ENCODE results near the gene TNF. TPM values are rescaled to one million over a fixed set of nuclear protein-coding genes. Genes with fewer than 3 reads are reported as not detected.

TNF gene
- total and polyA plus RNA-seq, 2 donors (not counting 3 experiments of a cell fraction or from before 2014, with no cell fraction given): not detected

DNA sequence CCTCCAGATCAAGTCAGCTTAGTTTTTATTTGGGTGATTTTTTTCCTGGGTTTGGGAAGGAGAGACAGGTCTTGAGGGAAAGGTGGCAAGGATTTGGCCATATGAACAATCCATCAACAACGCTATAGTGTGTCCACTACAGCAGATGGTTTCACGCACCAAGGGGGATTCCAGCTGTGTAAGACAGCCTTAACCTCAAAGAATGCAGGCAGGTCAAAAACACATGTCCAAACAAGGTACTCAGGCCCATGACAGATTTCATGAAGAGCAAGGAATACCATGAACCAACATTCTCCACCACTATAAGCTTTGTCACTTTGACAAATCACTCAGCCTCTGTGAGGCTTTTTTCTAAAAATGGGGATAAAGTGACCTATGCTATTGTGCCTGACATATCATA lies 41.6 kb downstream of the TNF start:
- FAIRE-seq: no peak
- Histone ChIP-seq H3K27ac (ENCODE audit: insufficient read depth, low read depth, low read length) (no peak overlapping the region), H3K4me1 (ENCODE audit: control insufficient read depth, extremely low read depth, insufficient read depth, low read length) (peaks cover 4% of the 10 kb centered on the region), H2AFZ (ENCODE audit: low read depth, low read length) (no peak overlapping the region), H3K4me3 (replicated peaks in 1 of 3; ENCODE audit: insufficient read depth in 1 of 3, low read depth in 1 of 3, low read length in 3 of 3) (no peak overlapping the region), H3K4me2 (ENCODE audit: insufficient read depth, low read length) (no peak overlapping the region), H3K27me3 (ENCODE audit: control insufficient read depth in 2 of 2, insufficient read depth in 2 of 2, low read length in 2 of 2) (peaks cover 0 to 3% of the 10 kb centered on the region in 2 experiments), H3K9ac (replicated peaks; ENCODE audit: extremely low read depth, insufficient read depth, low read length) (no peak overlapping the region), H3K9me3 (replicated peaks; ENCODE audit: control insufficient read depth, insufficient read depth, low read length) (no peaks in the 10 kb centered on the region), H3K9me1 (replicated peaks; ENCODE audit: control insufficient read depth, extremely low read depth, insufficient read depth, low read length) (no peaks in the 10 kb centered on the region), H4K20me1 (replicated peaks; ENCODE audit: control insufficient read depth, extremely low read depth, insufficient read depth, low read length) (no peaks in the 10 kb centered on the region), H3K79me2 (ENCODE audit: control insufficient read depth, insufficient read depth, low read length) (peaks cover 14% of the 10 kb centered on the region), H3K36me3 (ENCODE audit: control insufficient read depth in 2 of 2, extremely low read depth in 1 of 2, insufficient read depth in 2 of 2, low read length in 2 of 2) (no peaks in the 10 kb centered on the region)
- ChIA-PET CTCF (interaction anchor here (1.5 to 2.5 kb wide), 2 partner anchors 18 to 70 kb away, joined by 4 to 8 read pairs; partner anchors contain the start of gene NFKBIL1), POLR2A (no interaction called here)
- no TSS peak for BruUV-seq (replicated peaks)
- no peak for DNase-seq (ENCODE audit: low read depth, low spot score)
- TF ChIP-seq POLR2A (IDR thresholded peaks at IDR 0.05; ENCODE audit: low read depth, low read length): no peak
- no peak for TF ChIP-seq POLR2AphosphoS5 (IDR thresholded peaks at IDR 0.05; ENCODE audit: insufficient read depth, low read depth, low read length)
- TF ChIP-seq, protein P1, sequence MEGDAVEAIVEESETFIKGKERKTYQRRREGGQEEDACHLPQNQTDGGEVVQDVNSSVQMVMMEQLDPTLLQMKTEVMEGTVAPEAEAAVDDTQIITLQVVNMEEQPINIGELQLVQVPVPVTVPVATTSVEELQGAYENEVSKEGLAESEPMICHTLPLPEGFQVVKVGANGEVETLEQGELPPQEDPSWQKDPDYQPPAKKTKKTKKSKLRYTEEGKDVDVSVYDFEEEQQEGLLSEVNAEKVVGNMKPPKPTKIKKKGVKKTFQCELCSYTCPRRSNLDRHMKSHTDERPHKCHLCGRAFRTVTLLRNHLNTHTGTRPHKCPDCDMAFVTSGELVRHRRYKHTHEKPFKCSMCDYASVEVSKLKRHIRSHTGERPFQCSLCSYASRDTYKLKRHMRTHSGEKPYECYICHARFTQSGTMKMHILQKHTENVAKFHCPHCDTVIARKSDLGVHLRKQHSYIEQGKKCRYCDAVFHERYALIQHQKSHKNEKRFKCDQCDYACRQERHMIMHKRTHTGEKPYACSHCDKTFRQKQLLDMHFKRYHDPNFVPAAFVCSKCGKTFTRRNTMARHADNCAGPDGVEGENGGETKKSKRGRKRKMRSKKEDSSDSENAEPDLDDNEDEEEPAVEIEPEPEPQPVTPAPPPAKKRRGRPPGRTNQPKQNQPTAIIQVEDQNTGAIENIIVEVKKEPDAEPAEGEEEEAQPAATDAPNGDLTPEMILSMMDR (IDR thresholded peaks at IDR 0.05; ENCODE audit: extremely low read depth in 1 of 2, insufficient read depth in 1 of 2, low read depth in 1 of 2, low read length in 2 of 2): no peak
- TF ChIP-seq FOS (IDR thresholded peaks at IDR 0.05; ENCODE audit: borderline replicate concordance, insufficient read depth, low read length): no peak
- TF ChIP-seq, protein P2, sequence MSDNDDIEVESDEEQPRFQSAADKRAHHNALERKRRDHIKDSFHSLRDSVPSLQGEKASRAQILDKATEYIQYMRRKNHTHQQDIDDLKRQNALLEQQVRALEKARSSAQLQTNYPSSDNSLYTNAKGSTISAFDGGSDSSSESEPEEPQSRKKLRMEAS (IDR thresholded peaks at IDR 0.05; ENCODE audit: insufficient read depth, insufficient read length): no peak
- no peak for TF ChIP-seq GATA2 (IDR thresholded peaks at IDR 0.05; ENCODE audit: insufficient read depth, insufficient read length, low read depth, low read length)
- no peak for TF ChIP-seq EZH2 (IDR thresholded peaks at IDR 0.05; ENCODE audit: borderline replicate concordance, low read depth, low read length, severe bottlenecking)
- TF ChIP-seq MYC (IDR thresholded peaks at IDR 0.05; ENCODE audit: low read depth, low read length): no peak
- TF ChIP-seq JUN (IDR thresholded peaks at IDR 0.05; ENCODE audit: borderline replicate concordance, insufficient read depth, insufficient read length, low read depth): no peak
- intact Hi-C loops (cut with micrococcal nuclease): no loop called here
- dilution Hi-C loops (cut with MboI; ENCODE audit: extremely low pct_ligation_motif_present, low sequenced_read_pairs): no loop called here

Measured in endothelial cell of umbilical vein (primary cell).